HUDEP-2 (cell line): ENCODE measurements around the gene MIF4GD.
"Not testable (repeated sequence)": the region's sequence is repeated elsewhere in the genome, so short reads cannot be mapped to it uniquely, and the experiment has no call there.

Experiments
- DNase-seq, 76 experiments: peaks; one replicate each; lab custom pipeline; 2025; ENCODE audit not compliant: unreplicated experiment in 76 of 76; lab: John Stamatoyannopoulos, UW

Gene MIF4GD

GRCh38 chr17:75270966-75271232 is at the start of gene MIF4GD:
TSS of gene MIF4GD (minus strand) at chr17:75271231. CDS start at chr17:75270195, 1,036 bp downstream.
- DNase-seq = no peak

GRCh38 chr17:75319904-75320691 is 49.1 kb upstream of the MIF4GD start:
- no peak for DNase-seq

- no peak for DNase-seq
Measured at GRCh38 chr17:75318615-75319222, 47.7 kb upstream of the MIF4GD start.

- no peak for DNase-seq
Measured at GRCh38 chr17:75318211-75318610, 47.2 kb upstream of the MIF4GD start.

- DNase-seq = no peak
Measured at GRCh38 chr17:75317671-75318070, 46.6 kb upstream of the MIF4GD start.

GRCh38 chr17:75316253-75316652 is 45.2 kb upstream of the MIF4GD start:
- no peak for DNase-seq

GRCh38 chr17:75315541-75316243 is 44.7 kb upstream of the MIF4GD start:
- DNase-seq = no peak

GRCh38 chr17:75313941-75314551 is 43.0 kb upstream of the MIF4GD start:
- DNase-seq = no peak

- DNase-seq = no peak
Measured at GRCh38 chr17:75308732-75309629, 38.0 kb upstream of the MIF4GD start.

GRCh38 chr17:75307957-75308731 is 37.1 kb upstream of the MIF4GD start:
- no peak for DNase-seq

- DNase-seq = no peak
Measured at GRCh38 chr17:75301502-75302206, 30.6 kb upstream of the MIF4GD start.

GRCh38 chr17:75301049-75301448 is 30.0 kb upstream of the MIF4GD start:
- no peak for DNase-seq

GRCh38 chr17:75300280-75300679 is 29.2 kb upstream of the MIF4GD start:
- no peak for DNase-seq

GRCh38 chr17:75295201-75296158 is 24.4 kb upstream of the MIF4GD start:
- DNase-seq = no peak

GRCh38 chr17:75292810-75293448 is 21.9 kb upstream of the MIF4GD start:
- not testable (repeated sequence) for DNase-seq

- DNase-seq = peak in 54 of 76 experiments; percentile 13 to 74 (median 42)
Measured at GRCh38 chr17:75289832-75290337, 18.9 kb upstream of the MIF4GD start.

- DNase-seq = peak in 75 of 76 experiments; percentile 37 to 99 (median 97)
Measured at GRCh38 chr17:75289115-75289831, 18.2 kb upstream of the MIF4GD start, which contains the start of gene SLC25A19. TSS of gene SLC25A19 (minus strand) at chr17:75289433. CDS start at chr17:75286764, 2,669 bp downstream.
